Measurements from ENCODE around the gene HAPSTR1.

HAPSTR1 gene

DNA sequence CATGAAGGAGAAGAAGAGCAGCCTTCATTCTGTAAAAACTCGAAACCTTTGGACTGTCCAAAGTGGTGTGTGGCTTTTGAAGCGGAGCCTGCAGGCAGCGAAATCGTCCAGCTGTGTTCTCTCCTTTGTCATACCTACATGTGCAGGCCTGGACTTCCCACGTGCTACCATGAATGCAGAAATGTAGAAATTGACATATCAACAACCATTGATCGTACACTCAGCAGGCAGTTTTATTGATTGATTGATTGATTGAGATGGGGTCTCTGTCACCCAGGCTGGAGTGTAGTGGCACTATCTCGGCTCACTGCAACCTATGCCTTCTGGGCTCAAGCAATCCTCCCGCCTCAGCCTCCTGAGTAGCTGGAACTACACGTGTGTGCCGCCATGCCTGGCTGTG, 2.6 kb upstream of the HAPSTR1 start:
- no peaks in the 10 kb centered on the region for H3K9me3 ChIP-seq (ENCODE audit: control insufficient read depth, insufficient read depth, low read depth, low read length)
- ChIA-PET POLR2A (no interaction called here), CTCF (interaction anchor here (1.0 kb wide), 1 partner anchor 209 kb away, joined by 3 read pairs; no protein-coding TSS in a partner anchor)
- TF ChIP-seq, protein P1, sequence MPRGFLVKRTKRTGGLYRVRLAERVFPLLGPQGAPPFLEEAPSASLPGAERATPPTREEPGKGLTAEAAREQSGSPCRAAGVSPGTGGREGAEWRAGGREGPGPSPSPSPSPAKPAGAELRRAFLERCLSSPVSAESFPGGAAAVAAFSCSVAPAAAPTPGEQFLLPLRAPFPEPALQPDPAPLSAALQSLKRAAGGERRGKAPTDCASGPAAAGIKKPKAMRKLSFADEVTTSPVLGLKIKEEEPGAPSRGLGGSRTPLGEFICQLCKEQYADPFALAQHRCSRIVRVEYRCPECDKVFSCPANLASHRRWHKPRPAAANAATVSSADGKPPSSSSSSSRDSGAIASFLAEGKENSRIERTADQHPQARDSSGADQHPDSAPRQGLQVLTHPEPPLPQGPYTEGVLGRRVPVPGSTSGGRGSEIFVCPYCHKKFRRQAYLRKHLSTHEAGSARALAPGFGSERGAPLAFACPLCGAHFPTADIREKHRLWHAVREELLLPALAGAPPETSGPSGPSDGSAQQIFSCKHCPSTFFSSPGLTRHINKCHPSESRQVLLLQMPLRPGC (tag by site-specific recombination; IDR thresholded peaks at IDR 0.05): no peak
- TF ChIP-seq IKZF3 (tag by site-specific recombination; IDR thresholded peaks at IDR 0.05) (no peak), ZNF560 (tag by site-specific recombination; IDR thresholded peaks at IDR 0.05; ENCODE audit: borderline replicate concordance) (no peak), ZBTB7A (tag by site-specific recombination; IDR thresholded peaks at IDR 0.05; ENCODE audit: low read depth) (no peak), ZNF561 (tag by site-specific recombination; IDR thresholded peaks at IDR 0.05; ENCODE audit: borderline replicate concordance) (no peak), ZBTB17 (tag by site-specific recombination; IDR thresholded peaks at IDR 0.05) (no peak), SETDB1 (IDR thresholded peaks at IDR 0.05; ENCODE audit: insufficient read length, low read length) (no peak), ZNF654 (tag by site-specific recombination; IDR thresholded peaks at IDR 0.05; ENCODE audit: low read depth) (no peak), ZBTB1 (tag by site-specific recombination; IDR thresholded peaks at IDR 0.05) (no peak), ZNF132 (tag by site-specific recombination; IDR thresholded peaks at IDR 0.05; ENCODE audit: borderline replicate concordance) (no peak), ZNF776 (tag by site-specific recombination; IDR thresholded peaks at IDR 0.05; ENCODE audit: borderline replicate concordance) (no peak), EGR2 (tag by site-specific recombination; IDR thresholded peaks at IDR 0.05; ENCODE audit: low read depth) (no peak)
- TF ChIP-seq, protein P2, sequence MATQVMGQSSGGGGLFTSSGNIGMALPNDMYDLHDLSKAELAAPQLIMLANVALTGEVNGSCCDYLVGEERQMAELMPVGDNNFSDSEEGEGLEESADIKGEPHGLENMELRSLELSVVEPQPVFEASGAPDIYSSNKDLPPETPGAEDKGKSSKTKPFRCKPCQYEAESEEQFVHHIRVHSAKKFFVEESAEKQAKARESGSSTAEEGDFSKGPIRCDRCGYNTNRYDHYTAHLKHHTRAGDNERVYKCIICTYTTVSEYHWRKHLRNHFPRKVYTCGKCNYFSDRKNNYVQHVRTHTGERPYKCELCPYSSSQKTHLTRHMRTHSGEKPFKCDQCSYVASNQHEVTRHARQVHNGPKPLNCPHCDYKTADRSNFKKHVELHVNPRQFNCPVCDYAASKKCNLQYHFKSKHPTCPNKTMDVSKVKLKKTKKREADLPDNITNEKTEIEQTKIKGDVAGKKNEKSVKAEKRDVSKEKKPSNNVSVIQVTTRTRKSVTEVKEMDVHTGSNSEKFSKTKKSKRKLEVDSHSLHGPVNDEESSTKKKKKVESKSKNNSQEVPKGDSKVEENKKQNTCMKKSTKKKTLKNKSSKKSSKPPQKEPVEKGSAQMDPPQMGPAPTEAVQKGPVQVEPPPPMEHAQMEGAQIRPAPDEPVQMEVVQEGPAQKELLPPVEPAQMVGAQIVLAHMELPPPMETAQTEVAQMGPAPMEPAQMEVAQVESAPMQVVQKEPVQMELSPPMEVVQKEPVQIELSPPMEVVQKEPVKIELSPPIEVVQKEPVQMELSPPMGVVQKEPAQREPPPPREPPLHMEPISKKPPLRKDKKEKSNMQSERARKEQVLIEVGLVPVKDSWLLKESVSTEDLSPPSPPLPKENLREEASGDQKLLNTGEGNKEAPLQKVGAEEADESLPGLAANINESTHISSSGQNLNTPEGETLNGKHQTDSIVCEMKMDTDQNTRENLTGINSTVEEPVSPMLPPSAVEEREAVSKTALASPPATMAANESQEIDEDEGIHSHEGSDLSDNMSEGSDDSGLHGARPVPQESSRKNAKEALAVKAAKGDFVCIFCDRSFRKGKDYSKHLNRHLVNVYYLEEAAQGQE (tag by site-specific recombination; IDR thresholded peaks at IDR 0.05): no peak
- H3K4me1 ChIP-seq (ENCODE audit: control insufficient read depth, insufficient read depth, low read length): no peaks in the 10 kb centered on the region
- H3K36me3 ChIP-seq (ENCODE audit: control insufficient read depth in 2 of 2, insufficient read depth in 1 of 2, low read length in 2 of 2): peaks cover 0 to 12% of the 10 kb centered on the region in 2 experiments; a peak in 1 of 3 replicates
- H3K27ac ChIP-seq (ENCODE audit: extremely low read depth, low read depth, low read length): no peak overlapping the region
- H3K4me3 ChIP-seq (ENCODE audit: low read depth, low read length): no peak overlapping the region

DNA sequence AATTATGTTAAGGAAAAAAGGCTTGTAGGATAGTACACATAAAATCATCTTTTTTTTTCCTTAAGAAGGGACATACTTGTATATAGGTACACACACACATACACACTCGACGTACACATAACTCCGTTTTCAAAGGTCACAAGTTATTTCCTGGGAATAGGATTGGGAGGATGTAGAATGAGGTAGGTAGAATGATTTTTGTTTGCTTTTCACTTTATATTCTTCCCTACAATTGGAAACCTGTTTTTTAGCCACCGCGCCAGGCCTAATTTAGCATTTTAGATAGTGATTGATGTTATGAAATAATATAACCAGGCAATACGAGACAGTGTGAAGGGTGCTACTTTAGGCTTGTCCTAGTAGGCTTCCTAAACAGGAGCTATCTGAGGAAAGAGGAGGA, 1.8 kb upstream of the HAPSTR1 start:
- ChIA-PET POLR2A (no interaction called here), CTCF (no interaction called here)
- Histone ChIP-seq H3K9me3 (ENCODE audit: control insufficient read depth, insufficient read depth, low read depth, low read length) (no peaks in the 10 kb centered on the region), H3K27ac (ENCODE audit: extremely low read depth, low read depth, low read length) (no peak overlapping the region), H3K4me3 (ENCODE audit: low read depth, low read length) (no peak overlapping the region), H3K4me1 (ENCODE audit: control insufficient read depth, insufficient read depth, low read length) (no peaks in the 10 kb centered on the region; the same call in 1 of the 2 replicates), H3K36me3 (ENCODE audit: control insufficient read depth in 2 of 2, insufficient read depth in 1 of 2, low read length in 2 of 2) (peaks cover 0 to 20% of the 10 kb centered on the region in 2 experiments; a peak in 1 of 3 replicates)
- TF ChIP-seq ZNF223 (tag by site-specific recombination; IDR thresholded peaks at IDR 0.05): no peak
- TF ChIP-seq ZNF23 (tag by site-specific recombination; IDR thresholded peaks at IDR 0.05; ENCODE audit: borderline replicate concordance): no peak
- no peak for TF ChIP-seq ZBTB7A (tag by site-specific recombination; IDR thresholded peaks at IDR 0.05; ENCODE audit: low read depth)
- TF ChIP-seq ZNF792 (tag by site-specific recombination; IDR thresholded peaks at IDR 0.05): no peak
- TF ChIP-seq ZSCAN16 (tag by site-specific recombination; IDR thresholded peaks at IDR 0.05): no peak
- TF ChIP-seq, protein P3, sequence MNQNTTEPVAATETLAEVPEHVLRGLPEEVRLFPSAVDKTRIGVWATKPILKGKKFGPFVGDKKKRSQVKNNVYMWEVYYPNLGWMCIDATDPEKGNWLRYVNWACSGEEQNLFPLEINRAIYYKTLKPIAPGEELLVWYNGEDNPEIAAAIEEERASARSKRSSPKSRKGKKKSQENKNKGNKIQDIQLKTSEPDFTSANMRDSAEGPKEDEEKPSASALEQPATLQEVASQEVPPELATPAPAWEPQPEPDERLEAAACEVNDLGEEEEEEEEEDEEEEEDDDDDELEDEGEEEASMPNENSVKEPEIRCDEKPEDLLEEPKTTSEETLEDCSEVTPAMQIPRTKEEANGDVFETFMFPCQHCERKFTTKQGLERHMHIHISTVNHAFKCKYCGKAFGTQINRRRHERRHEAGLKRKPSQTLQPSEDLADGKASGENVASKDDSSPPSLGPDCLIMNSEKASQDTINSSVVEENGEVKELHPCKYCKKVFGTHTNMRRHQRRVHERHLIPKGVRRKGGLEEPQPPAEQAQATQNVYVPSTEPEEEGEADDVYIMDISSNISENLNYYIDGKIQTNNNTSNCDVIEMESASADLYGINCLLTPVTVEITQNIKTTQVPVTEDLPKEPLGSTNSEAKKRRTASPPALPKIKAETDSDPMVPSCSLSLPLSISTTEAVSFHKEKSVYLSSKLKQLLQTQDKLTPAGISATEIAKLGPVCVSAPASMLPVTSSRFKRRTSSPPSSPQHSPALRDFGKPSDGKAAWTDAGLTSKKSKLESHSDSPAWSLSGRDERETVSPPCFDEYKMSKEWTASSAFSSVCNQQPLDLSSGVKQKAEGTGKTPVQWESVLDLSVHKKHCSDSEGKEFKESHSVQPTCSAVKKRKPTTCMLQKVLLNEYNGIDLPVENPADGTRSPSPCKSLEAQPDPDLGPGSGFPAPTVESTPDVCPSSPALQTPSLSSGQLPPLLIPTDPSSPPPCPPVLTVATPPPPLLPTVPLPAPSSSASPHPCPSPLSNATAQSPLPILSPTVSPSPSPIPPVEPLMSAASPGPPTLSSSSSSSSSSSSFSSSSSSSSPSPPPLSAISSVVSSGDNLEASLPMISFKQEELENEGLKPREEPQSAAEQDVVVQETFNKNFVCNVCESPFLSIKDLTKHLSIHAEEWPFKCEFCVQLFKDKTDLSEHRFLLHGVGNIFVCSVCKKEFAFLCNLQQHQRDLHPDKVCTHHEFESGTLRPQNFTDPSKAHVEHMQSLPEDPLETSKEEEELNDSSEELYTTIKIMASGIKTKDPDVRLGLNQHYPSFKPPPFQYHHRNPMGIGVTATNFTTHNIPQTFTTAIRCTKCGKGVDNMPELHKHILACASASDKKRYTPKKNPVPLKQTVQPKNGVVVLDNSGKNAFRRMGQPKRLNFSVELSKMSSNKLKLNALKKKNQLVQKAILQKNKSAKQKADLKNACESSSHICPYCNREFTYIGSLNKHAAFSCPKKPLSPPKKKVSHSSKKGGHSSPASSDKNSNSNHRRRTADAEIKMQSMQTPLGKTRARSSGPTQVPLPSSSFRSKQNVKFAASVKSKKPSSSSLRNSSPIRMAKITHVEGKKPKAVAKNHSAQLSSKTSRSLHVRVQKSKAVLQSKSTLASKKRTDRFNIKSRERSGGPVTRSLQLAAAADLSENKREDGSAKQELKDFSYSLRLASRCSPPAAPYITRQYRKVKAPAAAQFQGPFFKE (tag by site-specific recombination; IDR thresholded peaks at IDR 0.05; ENCODE audit: borderline replicate concordance): no peak
- no peak for TF ChIP-seq ZNF558 (tag by site-specific recombination; IDR thresholded peaks at IDR 0.05)
- TF ChIP-seq WT1 (tag by site-specific recombination; IDR thresholded peaks at IDR 0.05): no peak
- TF ChIP-seq, protein P4, sequence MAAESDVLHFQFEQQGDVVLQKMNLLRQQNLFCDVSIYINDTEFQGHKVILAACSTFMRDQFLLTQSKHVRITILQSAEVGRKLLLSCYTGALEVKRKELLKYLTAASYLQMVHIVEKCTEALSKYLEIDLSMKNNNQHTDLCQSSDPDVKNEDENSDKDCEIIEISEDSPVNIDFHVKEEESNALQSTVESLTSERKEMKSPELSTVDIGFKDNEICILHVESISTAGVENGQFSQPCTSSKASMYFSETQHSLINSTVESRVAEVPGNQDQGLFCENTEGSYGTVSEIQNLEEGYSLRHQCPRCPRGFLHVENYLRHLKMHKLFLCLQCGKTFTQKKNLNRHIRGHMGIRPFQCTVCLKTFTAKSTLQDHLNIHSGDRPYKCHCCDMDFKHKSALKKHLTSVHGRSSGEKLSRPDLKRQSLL (tag by site-specific recombination; IDR thresholded peaks at IDR 0.05): no peak
- no peak for TF ChIP-seq HOXD13 (CRISPR knock-in tag; IDR thresholded peaks at IDR 0.05; ENCODE audit: borderline replicate concordance)
- no peak for TF ChIP-seq ZNF571 (tag by site-specific recombination; IDR thresholded peaks at IDR 0.05)

Measured in HEK293 (cell line).